LoVo (cell line): ENCODE data around the gene UST.
"Not testable (repeated sequence)": the region's sequence is repeated elsewhere in the genome, so short reads cannot be mapped to it uniquely, and the experiment has no call there.

Source experiments
- DNase-seq: peaks from one replicate; pipeline ENCODE4 v3.0.0-alpha.2; 2016; ENCODE audit warnings: low spot score

UST gene

GRCh38 chr6:148951662-148952061, 204.8 kb downstream of the UST start:
- no peak for DNase-seq

- no peak for DNase-seq
These were observed 205.6 kb downstream of the UST start for GRCh38 chr6:148952147-148953035.

DNA sequence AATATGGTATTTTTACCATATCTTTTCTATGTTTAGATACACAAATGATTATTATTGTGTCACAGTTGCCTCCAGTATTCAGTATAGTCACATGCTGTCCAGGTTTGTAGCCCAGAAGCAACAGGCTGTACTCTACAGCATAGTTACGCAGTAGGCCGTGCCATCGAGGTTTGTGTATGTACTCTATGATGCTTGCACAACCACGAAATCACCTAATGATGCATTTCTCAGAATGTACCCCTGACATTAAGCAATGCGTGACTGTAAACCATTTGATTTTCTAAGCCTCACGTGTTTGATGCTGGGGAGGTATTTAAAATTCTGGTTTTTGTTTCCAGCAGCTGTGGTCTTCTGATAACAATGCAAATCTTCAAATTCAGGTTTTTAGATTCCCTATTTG, 207.6 kb downstream of the UST start:
- DNase-seq, result no peak

GRCh38 chr6:148954934-148955333, 208.1 kb downstream of the UST start:
- no peak for DNase-seq

DNA sequence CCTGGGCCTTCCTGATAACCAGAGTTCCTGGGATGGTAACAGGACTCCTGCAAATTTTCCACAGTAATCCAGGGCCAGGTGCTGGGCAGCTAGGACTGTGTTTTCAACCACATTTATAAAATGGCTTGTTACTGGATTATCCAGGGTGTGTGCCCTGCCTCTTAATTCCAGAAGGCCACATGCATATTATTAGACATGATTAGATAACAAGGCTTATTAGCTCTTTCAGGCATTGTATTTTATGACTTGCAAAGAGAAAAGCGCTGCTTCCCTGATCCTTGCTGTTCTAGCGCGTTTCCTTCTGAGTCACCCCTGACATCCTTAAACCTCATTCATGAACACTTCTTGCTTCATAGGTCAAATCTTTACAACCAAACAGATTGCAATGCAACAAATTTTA, 208.6 kb downstream of the UST start:
- no peak for DNase-seq

DNA sequence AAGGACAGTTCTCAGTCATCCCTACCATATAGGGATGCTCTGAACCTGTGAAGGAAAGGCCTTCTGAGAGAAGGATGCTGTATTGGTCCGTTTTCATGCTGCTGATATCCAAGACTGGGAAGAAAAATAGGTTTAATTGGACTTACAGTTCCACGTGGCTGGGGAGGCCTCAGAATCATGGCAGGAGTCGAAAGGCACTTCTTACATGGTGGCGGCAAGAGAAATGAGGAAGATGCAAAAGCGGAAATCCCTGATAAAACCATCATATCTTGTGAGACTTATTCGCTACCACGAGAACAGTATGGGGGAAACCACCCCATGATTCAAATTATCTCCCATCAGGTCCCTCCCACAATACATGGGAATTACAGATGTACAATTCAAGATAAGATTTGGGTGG, 209.3 kb downstream of the UST start:
- DNase-seq, result not testable (repeated sequence)

DNA sequence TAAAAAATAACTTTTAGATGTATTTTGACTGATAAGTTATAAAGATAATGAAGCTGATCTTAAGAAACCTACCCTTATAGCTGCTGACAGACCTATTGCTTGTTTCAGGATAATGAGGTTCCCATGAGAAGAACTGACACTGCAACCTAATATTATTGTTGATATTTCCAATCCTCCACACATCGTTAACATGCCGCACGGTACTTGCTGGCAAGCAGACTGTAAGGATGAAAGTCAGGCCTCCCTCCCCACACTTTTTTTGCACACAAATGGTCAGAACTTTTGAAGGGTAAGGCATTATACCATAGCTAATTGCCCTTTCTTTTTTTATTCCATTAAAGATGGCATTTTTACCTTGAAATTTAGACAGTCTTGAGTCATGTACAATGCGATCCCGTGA, 210.9 kb downstream of the UST start:
- no peak for DNase-seq

- no peak for DNase-seq
These were observed 212.2 kb downstream of the UST start for GRCh38 chr6:148959008-148959407.

GRCh38 chr6:148959501-148959900, 212.7 kb downstream of the UST start:
- no peak for DNase-seq

- DNase-seq, result no peak
These were observed 216.2 kb downstream of the UST start for GRCh38 chr6:148962854-148963515.

GRCh38 chr6:148963738-148964137, 216.9 kb downstream of the UST start:
- no peak for DNase-seq

- no peak for DNase-seq
These were observed 217.6 kb downstream of the UST start for GRCh38 chr6:148964467-148964866.

DNA sequence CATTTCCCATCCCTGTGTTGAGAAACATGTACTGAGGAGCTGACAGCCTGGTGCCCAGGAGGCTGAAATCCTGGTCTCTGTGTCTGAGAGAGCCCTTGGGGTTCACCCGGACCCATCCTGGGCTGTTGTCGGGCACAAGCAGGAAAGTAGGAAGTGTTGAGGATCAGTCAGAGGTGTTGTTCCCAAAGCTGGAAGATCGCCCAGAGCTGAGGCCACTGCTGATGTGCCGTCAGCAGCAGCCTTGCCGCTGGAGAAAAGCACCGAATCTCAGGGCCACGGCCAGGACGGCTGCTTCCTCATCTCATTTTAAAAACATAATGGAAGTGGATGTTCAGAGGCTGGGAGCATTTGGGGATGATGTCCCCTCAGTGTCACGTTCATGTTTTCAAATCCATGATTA, 218.5 kb downstream of the UST start:
- DNase-seq, result no peak

GRCh38 chr6:148967011-148967520, 220.2 kb downstream of the UST start:
- no peak for DNase-seq

DNA sequence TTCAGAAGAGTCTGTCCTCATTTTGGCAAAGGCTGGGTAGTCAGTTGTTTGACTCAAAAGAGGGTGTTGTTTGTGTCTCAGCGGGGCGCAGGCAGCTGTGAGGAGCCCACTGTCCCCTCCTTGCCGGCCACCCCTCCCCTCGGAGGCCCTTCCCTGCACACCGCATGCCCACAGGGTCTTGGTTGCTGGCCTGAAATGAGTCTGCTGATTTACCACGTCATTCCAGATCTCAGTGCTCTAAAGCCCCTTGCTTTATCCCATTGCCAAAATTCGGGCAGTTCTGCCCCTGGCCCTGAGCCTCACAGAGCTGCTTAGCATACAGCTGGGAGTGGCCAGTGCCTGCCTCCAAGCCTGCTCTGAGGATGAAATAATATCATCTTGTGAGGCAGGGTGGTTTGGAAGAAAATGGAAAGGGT, 220.7 kb downstream of the UST start:
- no peak for DNase-seq

- DNase-seq, result no peak
These were observed 222.2 kb downstream of the UST start for GRCh38 chr6:148968771-148969602.

DNA sequence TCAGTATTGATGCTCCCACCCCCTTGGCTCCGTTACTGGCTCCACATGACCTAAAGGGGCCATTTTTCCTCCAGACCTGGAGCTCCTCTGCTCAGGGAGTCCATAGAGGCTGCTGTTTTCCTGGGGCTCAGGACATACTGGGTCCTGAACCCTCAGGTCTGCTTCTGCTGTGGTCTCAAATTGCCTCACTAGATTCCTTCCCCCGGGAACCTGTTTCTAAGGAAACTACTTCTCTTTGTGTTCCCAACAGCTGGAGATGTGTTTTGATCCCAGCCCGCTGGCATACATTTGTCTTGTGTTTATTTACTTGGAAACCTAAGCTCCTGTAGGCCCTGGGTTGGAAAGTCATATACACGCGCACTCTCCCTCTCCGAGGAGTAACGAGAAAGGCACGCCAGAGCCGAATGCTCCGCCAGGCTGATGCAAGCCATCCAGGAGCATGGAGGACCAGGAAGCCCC, 222.8 kb downstream of the UST start:
- DNase-seq, result no peak

GRCh38 chr6:148971031-148971927, 224.4 kb downstream of the UST start:
- DNase-seq, result no peak

- peak; percentile 41 for DNase-seq
These were observed 225.7 kb downstream of the UST start for GRCh38 chr6:148972481-148972880.

DNA sequence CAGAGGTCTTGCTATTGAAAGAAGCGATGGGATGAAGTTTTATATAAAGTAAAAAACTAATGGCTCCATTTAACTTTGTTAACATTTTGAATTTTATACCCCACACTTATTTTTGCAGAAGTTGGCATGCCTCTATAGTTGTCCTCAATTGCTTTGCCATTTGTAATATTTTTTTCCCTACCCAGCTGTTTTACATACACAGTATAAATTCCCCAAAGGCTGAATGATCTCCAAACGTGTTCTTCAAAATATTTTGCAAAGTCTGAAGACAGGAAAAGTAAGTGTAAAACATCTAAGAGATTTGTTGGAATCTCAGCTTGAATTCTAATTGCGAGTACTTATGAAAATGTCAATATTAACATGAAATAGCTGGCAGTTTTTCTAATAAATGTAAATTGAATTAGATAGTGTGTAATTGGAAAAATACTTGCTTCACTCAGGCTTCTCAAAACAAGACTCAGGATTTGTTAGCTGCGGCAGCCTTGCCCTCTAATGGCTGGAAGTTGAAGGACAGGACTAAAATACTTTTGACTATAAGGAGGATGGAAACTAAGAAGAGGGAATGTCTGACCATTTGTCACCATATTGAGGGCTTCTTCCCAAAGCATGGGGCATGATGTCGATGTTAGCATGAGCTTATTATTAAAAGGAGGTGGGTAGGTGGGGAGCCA, 226.8 kb downstream of the UST start:
- no peak for DNase-seq

- no peak for DNase-seq
These were observed 227.5 kb downstream of the UST start for GRCh38 chr6:148974351-148974750.
